Common myeloid progenitor, CD34-positive (primary cell): Measurements from ENCODE around the gene DDX59.
A peak's percentile ranks its signal among the peaks of the same experiment; 100 is the strongest.

Experiments
- CTCF ChIA-PET: fragments of 350-600 bp; sonication (Branson Sonifier 250); formaldehyde crosslinking; loops from one replicate; lab custom pipeline; 2021; ENCODE audit warnings: antibody characterized with exemption; lab: Charles Lee
- POLR2A ChIA-PET: fragments of 350-600 bp; sonication (Branson Sonifier 250); formaldehyde crosslinking; loops from one replicate; lab custom pipeline; 2021; ENCODE audit warnings: antibody characterized with exemption; lab: Charles Lee
- DNase-seq, 3 donors: peaks; one replicate each; pipeline versions ENCODE4 v3.0.0 to v3.0.0-alpha.2; 2013
- H3K27ac ChIP-seq, 2 experiments: 1 replicate in 1 of 2; 2 replicates in 1 of 2; pipeline ENCODE4 v1.7.0; 2013; ENCODE audit warnings: inconsistent platforms in 2 of 2, low read length in 2 of 2, mild to moderate bottlenecking in 2 of 2, low read depth in 1 of 2, moderate library complexity in 1 of 2; ENCODE audit not compliant: severe bottlenecking in 2 of 2, insufficient read depth in 1 of 2, poor library complexity in 1 of 2
- H3K27me3 ChIP-seq, 5 experiments: replicated peaks in 2 of 5; 1 replicate in 3 of 5; 2 replicates in 2 of 5; pipeline versions ENCODE4 v1.6.1 to v1.7.0; 2013; ENCODE audit warnings: low read length in 4 of 5, mild to moderate bottlenecking in 2 of 5, moderate library complexity in 2 of 5, inconsistent platforms in 1 of 5; ENCODE audit not compliant: insufficient read depth in 5 of 5, control insufficient read depth in 4 of 5
- H3K36me3 ChIP-seq, 4 experiments: 1 replicate in 2 of 4; 2 replicates in 2 of 4; pipeline versions ENCODE4 v1.6.1 to v1.7.0; 2013; ENCODE audit warnings: low read length in 3 of 4, control low read depth in 1 of 4, mild to moderate bottlenecking in 1 of 4; ENCODE audit not compliant: control insufficient read depth in 4 of 4, insufficient read depth in 4 of 4
- H3K4me1 ChIP-seq, 4 experiments: 1 replicate in 3 of 4; 2 replicates in 1 of 4; pipeline versions ENCODE4 v1.6.1 to v1.7.1; 2013; ENCODE audit warnings: low read length in 3 of 4, mild to moderate bottlenecking in 3 of 4, control low read depth in 1 of 4, inconsistent platforms in 1 of 4, moderate library complexity in 1 of 4; ENCODE audit not compliant: control insufficient read depth in 4 of 4, insufficient read depth in 4 of 4; ENCODE audit errors: control extremely low read depth in 1 of 4
- H3K4me3 ChIP-seq, 7 experiments: 1 replicate in 4 of 7; 2 replicates in 3 of 7; pipeline versions ENCODE4 v1.5.1 to v1.7.0; 2013; ENCODE audit warnings: mild to moderate bottlenecking in 7 of 7, low read length in 6 of 7, moderate library complexity in 6 of 7, inconsistent platforms in 2 of 7, low read depth in 2 of 7, control low read depth in 1 of 7; ENCODE audit not compliant: insufficient read depth in 4 of 7, control insufficient read depth in 1 of 7; ENCODE audit errors: extremely low read depth in 1 of 7
- H3K9me3 ChIP-seq, 5 experiments: 1 replicate in 4 of 5; 2 replicates in 1 of 5; pipeline versions ENCODE4 v1.6.1 to v1.7.1; 2013; ENCODE audit warnings: low read length in 4 of 5, mild to moderate bottlenecking in 2 of 5, inconsistent platforms in 1 of 5, low read depth in 1 of 5, moderate library complexity in 1 of 5; ENCODE audit not compliant: control insufficient read depth in 4 of 5, insufficient read depth in 2 of 5; ENCODE audit errors: control extremely low read depth in 1 of 5
- WGBS: methylation state at CpG from one replicate; pipeline ENCODE4 v1.1.5; 2013; ENCODE audit not compliant: insufficient coverage; 5-methylcytosine and 5-hydroxymethylcytosine counted together

Gene DDX59

GRCh38 chr1:200665861-200666260 lies 3.8 kb downstream of the DDX59 start:
- no peak overlapping the region for H3K4me3 ChIP-seq

GRCh38 chr1:200660719-200661118 lies 9.0 kb downstream of the DDX59 start:
- no peak overlapping the region for H3K4me3 ChIP-seq
- CTCF ChIA-PET: interaction anchor here (1.6 kb wide), 1 partner anchor 39 kb away, joined by 5 read pairs; no protein-coding TSS in a partner anchor
- POLR2A ChIA-PET: no interaction called here
- H3K27ac ChIP-seq: no peak overlapping the region
- 100% methylated on average over 5 of the region's 6 CpGs for WGBS
- peaks cover 26 to 80% (median 56%) of the 10 kb centered on the region in 4 experiments for H3K36me3 ChIP-seq
- H3K27me3 ChIP-seq: no peaks in the 10 kb centered on the region
- H3K4me1 ChIP-seq: peaks cover 0 to 3% (median under 1%) of the 10 kb centered on the region in 4 experiments
- DNase-seq: no peak
- no peaks in the 10 kb centered on the region for H3K9me3 ChIP-seq

More at GRCh38 chr1:200665861-200666260, 3.8 kb downstream of the DDX59 start:
- ChIA-PET CTCF (interaction anchor here (1.5 kb wide), 1 partner anchor 43 kb away, joined by 5 read pairs; no protein-coding TSS in a partner anchor), POLR2A (no interaction called here)
- H3K9me3 ChIP-seq: no peaks in the 10 kb centered on the region
- H3K27me3 ChIP-seq: no peaks in the 10 kb centered on the region
- H3K4me1 ChIP-seq: peaks cover 12 to 24% (median 20%) of the 10 kb centered on the region in 4 experiments
- no CpG with 5 or more reads among the region's 2 CpGs for WGBS
- peaks cover 18 to 44% (median 33%) of the 10 kb centered on the region in 4 experiments for H3K36me3 ChIP-seq
- no peak overlapping the region for H3K27ac ChIP-seq
- no peak for DNase-seq

GRCh38 chr1:200659269-200659668 lies 10.4 kb downstream of the DDX59 start:
- WGBS: no CpG with 5 or more reads among the region's 1 CpG
- POLR2A ChIA-PET: interaction anchor here (1.0 kb wide), 1 partner anchor 10 kb away, joined by 5 read pairs; the partner anchor contains the start of gene DDX59
- peaks cover 26 to 81% (median 57%) of the 10 kb centered on the region in 4 experiments for H3K36me3 ChIP-seq
- peaks cover 0 to 8% (median 2%) of the 10 kb centered on the region in 4 experiments for H3K4me1 ChIP-seq
- H3K27me3 ChIP-seq: no peaks in the 10 kb centered on the region
- CTCF ChIA-PET: interaction anchor here (1.0 to 1.2 kb wide), 2 partner anchors 10 to 17 kb away, joined by 3 to 4 read pairs; no protein-coding TSS in a partner anchor
- DNase-seq: no peak
- H3K9me3 ChIP-seq: no peaks in the 10 kb centered on the region
- H3K4me3 ChIP-seq: no peak overlapping the region
- H3K27ac ChIP-seq: no peak overlapping the region

GRCh38 chr1:200658037-200658818 lies 11.5 kb downstream of the DDX59 start:
- POLR2A ChIA-PET: no interaction called here

GRCh38 chr1:200654660-200655059 lies 15.0 kb downstream of the DDX59 start:
- Histone ChIP-seq H3K4me3 (no peak overlapping the region), H3K36me3 (peaks cover 8 to 62% (median 28%) of the 10 kb centered on the region in 4 experiments), H3K27ac (no peak overlapping the region), H3K4me1 (peaks cover 0 to 26% (median 17%) of the 10 kb centered on the region in 4 experiments), H3K27me3 (no peaks in the 10 kb centered on the region), H3K9me3 (no peaks in the 10 kb centered on the region)
- ChIA-PET POLR2A (no interaction called here), CTCF (interaction anchor here (2.5 to 3.8 kb wide), 2 partner anchors 8 to 15 kb away, joined by 8 to 13 read pairs; partner anchors contain the start of gene DDX59)
- DNase-seq: no peak
- 100% methylated on average over 5 of the region's 5 CpGs for WGBS

More at GRCh38 chr1:200658037-200658818, 11.5 kb downstream of the DDX59 start:
- DNase-seq: no peak
- H3K36me3 ChIP-seq: peaks cover 19 to 79% (median 52%) of the 10 kb centered on the region in 4 experiments
- CTCF ChIA-PET: interaction anchor here (1.0 kb wide), 1 partner anchor 16 kb away, joined by 4 read pairs; no protein-coding TSS in a partner anchor
- H3K4me3 ChIP-seq: no peak overlapping the region
- 93% methylated on average over 3 of the region's 4 CpGs for WGBS
- H3K27me3 ChIP-seq: no peaks in the 10 kb centered on the region
- no peak overlapping the region for H3K27ac ChIP-seq
- no peaks in the 10 kb centered on the region for H3K9me3 ChIP-seq
- H3K4me1 ChIP-seq: peaks cover 0 to 13% (median 7%) of the 10 kb centered on the region in 4 experiments

- ChIA-PET POLR2A (no interaction called here), CTCF (interaction anchor here (1.4 to 3.8 kb wide), 4 partner anchors 9 to 151 kb away, joined by 3 to 13 read pairs (median 8); partner anchors contain the start of gene DDX59)
- peak; percentile 23 to 78 (median 68) for DNase-seq
- no peaks in the 10 kb centered on the region for H3K9me3 ChIP-seq
- peak overlapping the region in 1 of 2 experiments; percentile 64 for H3K27ac ChIP-seq
- H3K4me1 ChIP-seq: peaks cover 0 to 26% (median 17%) of the 10 kb centered on the region in 4 experiments
- peak overlapping the region in 3 of 7 experiments; percentile 43 to 54 (median 44) for H3K4me3 ChIP-seq
- 0% methylated on average over 5 of the region's 5 CpGs for WGBS
- no peaks in the 10 kb centered on the region for H3K27me3 ChIP-seq
- H3K36me3 ChIP-seq: peaks cover 3 to 57% (median 24%) of the 10 kb centered on the region in 4 experiments
Observed at GRCh38 chr1:200653022-200653462, 16.7 kb downstream of the DDX59 start.
